HG02840 (cell line): Measurements from ENCODE around the gene RXRG.
"Not testable (repeated sequence)": the region's sequence is repeated elsewhere in the genome, so short reads cannot be mapped to it uniquely, and the experiment has no call there.

Experiments used
- ATAC-seq: cut with Tn5 transposase; IDR thresholded peaks from one replicate; pipeline ENCODE4 v1.9.1; 2021; ENCODE audit warnings: mild to moderate bottlenecking, moderate library complexity, moderate number of reproducible peaks; ENCODE audit not compliant: unreplicated experiment, low FRiP score

The RXRG gene

DNA sequence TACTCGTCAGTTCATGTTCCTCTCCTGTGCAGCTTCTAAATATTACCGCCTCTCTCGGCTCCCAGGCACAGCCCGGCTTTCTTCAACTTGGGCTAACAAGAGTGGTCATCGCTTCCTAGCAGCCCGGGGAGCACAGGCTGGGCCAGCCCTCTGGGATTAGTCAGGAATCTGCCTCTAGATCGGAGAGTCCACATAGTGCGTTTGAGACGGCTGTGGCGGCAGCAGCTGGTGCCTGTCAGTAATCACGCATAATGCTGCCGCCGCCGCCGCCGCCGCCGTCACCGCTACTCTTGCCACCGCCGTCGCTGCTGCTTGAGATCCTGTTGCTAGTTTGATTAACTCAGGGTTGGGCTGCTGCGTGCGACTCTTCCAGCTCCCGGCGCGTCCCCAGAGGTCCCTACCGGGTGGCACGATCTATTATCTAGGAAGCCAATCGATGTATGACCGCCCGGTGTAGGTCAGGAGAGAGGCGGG is at the start of gene RXRG:
RXRG (minus strand) TSS at position 230 of the 474 bp plus-strand sequence. CDS start 233 bp downstream, outside the sequence.
- ATAC-seq = no peak

DNA sequence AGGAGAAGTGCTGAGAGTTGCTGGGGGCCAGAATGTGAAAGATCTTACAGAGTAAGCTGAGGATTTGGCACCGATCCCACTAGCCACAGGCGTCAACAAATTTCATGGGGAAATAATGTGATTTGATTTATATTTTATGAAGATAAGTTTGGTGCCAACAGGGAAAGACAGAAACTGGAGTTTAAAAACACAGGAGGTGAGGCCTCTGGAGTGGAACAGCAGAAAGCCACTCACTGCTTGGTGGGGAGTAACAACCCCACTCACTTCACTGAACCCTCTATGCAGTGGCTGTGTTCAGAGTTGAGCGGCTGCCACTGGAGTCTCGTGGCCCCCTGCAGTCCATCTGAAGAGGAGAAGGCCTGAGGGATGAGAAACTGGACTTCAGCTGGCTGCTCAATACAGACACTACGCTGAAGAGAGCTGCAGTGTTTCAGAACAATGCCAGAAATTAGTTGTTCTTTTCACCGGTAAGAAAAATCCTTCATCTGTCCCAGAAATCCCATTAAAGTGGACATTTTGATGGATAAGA is 48.0 kb upstream of the RXRG start:
- ATAC-seq = no peak

DNA sequence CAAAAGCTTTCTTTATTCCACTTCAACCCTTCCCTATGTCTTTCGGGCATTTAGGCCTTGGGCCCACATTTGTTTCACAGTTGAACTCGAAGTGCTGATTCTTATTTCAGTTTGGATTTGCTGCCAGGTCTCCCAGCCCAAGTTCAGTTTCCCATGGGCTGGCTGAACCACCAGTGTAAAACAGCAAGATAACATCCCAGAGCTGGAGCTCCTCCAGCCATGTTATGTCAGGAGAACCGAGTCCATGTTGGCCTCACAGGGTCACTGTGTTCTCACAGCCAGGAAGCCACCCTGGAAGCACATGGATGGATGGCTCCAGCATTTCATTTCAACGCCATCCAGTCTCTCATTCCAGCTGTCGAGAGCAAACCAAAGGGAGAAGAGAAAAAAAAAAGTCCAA is 45.2 kb upstream of the RXRG start:
- ATAC-seq = no peak

DNA sequence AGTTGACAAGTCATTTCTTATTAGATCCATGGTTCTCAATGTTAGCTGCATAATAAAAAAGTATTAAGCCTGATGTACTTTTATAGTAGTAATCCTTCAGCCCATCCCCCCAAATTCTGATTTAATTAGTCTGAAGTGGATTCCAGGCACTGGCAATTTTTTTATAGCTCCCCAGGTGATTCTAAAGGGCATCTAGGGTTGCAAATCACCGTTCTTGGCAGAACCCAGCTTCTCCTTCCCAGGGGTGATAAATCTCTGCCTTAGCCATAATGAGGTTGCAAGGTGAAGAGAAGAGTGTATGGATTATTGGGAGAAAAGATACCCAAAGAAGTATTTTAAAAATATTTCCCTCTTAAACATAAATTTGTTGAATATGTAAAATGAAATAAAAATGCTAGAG is 43.0 kb upstream of the RXRG start:
- no peak for ATAC-seq

DNA sequence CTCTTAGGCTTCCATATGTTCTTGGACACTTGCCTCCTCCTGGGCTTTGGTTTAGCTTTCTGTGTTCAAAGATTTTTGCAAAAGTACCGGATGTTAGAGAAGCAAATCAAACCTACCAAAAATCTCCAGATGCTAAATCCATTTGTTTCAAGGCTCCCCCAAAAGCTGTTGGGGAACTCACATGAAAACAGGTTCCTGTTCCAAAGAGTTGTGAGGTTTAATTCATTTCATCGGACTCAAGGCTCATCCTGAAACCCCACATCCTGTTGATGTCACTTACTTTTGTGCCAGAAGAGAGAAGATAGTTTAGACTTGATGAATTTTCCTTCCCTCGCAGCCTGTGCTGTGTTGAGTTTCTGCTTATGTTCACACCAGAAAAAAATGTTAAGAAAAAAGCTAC is 41.7 kb upstream of the RXRG start:
- no peak for ATAC-seq

DNA sequence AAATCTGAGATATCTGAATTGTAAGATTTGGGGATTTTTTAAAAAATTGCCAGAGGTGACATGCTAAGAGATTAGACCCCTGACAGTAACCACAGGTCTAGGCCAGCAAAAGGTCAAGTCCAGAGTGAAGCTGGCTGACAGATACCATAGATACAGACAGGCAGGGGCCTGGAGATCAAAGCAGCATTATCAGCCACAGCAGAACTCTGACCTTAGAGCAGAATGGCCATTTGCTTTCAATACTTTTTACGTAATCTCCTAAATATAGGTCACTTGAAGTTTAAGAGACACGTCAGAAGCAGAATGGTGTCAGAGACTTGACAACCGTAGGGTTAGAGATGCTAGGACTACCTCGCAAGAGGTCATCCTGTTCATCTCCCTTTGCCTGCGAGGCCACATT is 40.8 kb upstream of the RXRG start:
- ATAC-seq = no peak

DNA sequence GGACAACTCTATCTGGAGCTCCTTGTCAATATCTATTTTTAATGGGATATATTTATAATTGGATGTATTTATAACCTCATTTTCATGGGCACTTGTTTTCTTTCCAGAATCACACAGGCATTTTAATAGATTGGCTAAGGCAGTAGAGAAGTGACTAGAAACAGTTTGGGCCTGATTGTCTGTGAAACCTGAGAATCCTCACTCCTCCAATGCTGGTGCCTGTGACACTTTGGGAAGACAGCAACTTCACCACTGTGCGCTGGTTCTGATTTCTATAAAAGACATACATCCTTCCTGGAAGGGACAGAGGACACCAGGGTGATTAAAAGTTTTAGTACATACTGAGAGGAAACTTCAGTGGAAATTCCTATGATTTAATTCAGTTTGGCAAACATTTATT is 39.6 kb upstream of the RXRG start:
- ATAC-seq = no peak

DNA sequence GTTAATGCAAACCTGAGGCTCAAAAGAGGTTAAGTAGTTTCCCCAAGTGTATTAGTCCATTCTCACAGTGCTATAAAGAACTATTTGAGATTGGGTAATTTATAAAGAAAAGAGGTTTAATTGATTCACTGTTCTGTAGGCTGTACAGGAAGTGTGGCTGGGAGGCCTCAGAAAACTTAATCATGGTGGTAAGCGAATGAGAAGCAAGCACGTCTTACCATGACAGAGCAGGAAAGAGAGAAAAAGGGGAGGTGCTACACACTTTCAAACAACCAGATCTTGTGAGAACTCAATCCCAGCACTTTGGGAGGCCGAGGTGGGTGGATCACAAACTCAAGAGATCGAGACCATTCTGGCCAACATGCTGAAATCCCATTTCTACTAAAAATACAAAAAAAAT is 38.5 kb upstream of the RXRG start:
- ATAC-seq = no peak

DNA sequence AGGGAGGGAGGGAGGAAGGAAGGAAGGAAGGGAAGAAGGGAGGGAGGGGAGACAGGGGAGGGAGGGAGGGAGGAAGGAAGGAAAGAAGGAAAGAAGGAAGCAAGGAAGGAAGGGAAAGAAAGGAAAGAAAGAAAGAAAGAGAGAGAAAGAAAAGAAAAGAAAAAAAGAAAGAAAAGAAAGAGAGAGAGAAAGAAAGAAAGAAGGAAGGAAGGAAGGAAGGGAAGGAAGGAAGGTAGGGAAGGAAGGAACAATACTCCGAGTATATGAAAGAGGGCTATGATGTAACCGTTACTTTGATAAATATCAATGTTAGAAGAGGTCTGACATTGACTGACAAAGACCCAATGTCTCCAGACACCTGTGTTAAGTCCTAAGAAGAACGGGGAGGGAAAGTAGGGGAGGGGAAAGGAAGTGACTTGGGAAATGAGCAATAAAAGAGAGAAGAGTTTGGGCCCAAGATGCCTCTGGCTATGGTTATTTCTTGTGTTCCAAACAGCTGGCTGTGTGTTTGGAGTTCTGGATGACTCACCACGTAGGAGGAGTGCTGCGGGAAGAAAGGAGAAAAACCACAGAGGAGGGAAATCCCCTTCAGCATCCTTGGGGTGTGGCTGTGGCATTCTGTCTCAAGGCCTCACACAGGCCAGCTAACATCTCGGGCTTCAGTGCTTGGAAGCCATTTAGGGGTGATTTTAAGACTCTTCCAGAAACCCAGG is 37.0 kb upstream of the RXRG start:
- no peak for ATAC-seq

DNA sequence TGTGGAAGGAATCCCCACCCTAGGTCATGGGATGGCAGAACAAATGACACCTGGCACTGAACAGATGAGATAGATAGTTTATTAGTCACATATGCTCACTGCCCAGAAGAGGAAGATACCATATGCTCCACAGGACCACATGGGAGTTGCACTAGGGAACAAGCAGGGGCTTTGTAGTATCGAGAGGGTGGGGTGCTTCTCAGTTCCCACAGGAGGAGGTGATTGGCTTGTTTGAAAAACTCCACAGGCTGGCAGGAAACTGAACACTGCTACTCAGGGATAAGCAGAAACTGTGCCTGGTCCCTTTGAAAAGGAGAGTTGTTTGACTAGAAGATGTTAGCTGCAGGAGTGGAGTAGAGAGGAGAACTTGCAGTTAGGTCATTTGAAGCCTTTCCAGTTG is 31.9 kb upstream of the RXRG start:
- no peak for ATAC-seq

DNA sequence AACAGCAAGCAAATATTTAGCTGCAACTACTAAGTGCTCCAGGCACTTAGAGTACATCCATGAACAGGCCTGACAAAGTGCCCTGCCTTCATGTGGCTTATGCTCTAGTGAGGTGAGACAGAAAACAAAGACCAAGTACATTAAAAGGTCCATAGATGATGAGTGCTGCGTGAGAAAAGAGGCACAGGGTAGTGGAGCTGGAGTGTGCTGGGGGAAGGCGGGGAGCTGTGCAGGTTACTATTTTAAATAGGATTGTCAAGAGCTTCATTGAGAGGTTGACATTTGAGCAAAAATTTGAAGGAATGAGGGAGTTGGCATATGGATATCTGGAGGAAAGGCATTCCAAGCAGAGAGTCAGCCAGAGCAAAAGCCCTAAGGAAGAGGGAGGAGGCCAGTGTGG is 29.3 kb upstream of the RXRG start:
- no peak for ATAC-seq

DNA sequence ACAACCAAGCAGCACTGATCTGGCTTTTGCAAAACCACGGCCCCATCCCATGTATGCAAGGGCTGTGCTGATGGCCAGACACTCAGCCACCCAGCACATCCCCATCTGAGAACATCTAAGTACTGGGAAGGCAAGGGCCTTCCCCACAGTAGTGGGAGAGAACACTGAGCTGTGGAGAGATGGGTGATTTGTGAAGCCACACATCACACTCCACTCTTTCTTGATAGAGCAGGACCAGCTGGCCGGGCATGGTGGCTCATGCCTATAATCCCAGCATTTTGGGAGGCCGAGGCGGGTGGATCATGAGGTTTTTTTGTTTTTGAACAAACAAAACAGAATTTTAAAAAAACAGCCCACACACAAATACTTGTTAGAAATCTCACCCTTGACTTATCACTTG is 28.2 kb upstream of the RXRG start:
- no peak for ATAC-seq

DNA sequence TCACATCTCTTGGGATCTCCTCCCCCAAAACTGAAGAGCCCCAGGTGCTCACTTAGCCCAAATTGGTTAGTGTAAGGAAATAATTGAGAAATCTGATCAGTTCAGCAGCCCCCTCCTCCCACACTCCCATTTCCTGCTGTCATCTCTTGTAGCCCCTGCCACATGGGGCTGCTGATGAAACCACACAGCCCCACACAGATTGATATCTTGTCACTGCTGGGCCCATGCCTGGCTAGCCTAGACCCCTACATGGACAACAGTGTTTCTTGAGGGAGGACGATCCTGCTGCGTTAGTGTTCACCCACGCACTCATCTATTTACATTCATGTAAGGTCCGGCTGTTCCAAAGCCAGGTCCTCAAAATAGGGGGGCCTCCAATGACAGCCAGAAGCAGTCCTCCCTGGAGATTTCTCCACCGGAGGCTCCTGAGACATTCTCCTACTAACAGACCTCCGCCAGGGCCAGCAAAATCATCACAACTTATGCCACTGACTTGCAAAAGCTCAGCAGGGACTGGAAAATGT is 23.9 kb upstream of the RXRG start:
- ATAC-seq = no peak

DNA sequence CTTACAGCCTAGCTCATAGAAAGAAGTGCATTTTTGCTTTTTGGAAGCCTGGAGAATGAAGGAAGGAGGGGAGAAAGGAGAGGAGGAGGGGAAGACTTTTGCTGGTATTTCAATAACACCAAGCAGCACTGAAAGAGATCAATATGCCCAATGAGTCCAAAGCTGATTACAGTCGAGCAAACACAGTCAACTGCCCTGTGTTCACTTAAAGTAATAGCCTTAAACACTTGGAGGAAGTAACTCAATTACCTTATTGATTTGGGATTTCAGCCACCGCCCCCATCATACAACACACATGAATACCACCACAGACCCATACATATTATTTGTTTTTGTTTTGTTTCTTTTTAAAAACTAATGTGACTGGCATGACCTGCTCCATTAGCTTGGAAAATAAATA is 23.3 kb upstream of the RXRG start:
- ATAC-seq = no peak

DNA sequence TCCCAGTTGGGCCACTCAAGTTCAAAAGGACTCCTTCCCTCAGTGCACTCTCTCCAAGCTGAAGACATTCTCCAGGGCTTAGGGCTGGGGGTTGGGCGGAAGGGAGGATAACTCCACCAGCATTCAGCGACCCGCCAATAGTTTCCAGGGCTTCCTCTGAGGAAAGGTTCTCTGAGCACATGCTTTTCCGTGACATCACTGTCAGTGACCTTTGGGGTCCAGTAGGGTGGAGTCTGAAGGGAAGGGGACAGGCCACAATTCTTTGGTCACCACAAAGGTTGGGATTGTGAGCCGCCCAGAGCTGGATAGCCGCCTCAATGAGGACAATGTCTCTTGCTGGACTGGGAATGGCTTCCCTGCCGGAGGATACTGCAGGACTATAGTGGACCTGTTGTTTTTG is 22.8 kb upstream of the RXRG start:
- ATAC-seq = no peak

DNA sequence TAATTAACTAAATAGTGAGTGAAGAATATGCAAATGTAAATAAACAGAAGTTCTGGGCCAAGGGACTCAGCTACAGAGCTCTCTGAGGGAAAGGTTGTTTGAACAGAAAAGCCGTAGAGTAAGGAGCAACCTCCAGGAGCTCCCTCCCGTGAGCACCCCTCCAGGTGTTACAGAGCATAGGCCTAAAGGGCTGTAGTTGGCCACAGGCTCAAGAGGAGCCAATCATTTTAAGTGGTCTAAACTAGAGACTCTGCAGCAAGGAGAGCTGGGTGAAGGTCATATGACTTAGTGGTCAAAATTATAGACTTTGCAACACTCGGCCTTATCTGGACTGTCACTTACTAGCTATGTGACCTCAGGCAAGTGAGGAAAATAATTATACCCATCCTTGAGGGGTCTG is 19.1 kb upstream of the RXRG start:
- no peak for ATAC-seq

DNA sequence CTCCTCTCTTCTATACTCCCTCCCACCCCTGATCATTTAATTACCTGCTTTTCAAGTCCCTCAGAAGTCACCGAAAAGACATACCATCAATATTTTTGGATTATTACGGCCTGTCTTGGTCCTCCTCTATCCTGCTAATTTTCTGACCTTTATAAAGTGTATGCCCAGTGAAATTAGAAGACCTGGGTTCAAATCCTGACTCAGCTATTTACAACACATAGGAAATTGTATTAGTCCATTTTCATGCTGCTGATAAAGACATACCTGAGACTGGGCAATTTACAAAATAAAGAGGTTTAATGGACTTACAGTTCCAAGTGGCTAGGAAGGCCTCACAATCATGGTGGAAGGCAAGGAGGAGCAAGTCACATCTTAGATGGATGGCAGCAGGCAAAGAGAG is 14.8 kb upstream of the RXRG start:
- not testable (repeated sequence) for ATAC-seq

DNA sequence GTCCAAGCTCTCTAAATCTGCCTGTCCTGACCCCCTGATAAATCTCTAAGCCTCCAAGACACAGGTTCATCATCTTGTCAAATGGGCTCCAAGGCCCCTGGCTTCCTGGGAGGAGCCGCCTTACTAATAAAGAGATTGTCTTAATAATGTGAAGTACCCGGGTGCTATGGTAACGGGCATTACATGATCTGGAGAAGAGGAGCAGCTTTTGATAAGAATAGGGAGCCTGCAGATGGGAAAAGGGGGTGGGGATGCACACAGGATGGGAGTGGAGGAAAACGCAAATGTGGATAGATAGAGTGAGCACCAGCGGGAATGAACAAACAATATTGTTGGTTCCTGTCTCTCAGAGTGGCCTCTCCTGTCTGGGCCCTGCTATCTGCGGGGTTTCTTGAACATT is 11.9 kb upstream of the RXRG start:
- ATAC-seq = no peak

DNA sequence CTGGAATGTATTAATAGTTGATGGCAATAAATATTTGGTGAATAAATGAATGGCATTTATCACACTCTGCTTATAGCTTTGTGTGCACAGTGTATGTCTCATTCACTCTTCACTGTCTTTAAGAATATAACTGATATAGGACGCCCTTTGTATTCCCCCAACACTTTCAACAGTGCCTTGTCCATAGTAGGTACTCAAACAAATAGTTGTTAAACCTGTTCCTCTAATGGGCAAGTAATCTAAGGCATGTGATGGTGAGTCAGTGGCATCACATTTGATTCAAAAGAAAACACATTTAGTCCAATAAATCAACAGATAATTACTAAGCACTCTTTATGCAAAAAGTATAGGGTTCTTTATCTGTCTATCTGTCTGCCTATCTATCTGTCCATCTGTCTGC is 11.2 kb upstream of the RXRG start:
- ATAC-seq = no peak

DNA sequence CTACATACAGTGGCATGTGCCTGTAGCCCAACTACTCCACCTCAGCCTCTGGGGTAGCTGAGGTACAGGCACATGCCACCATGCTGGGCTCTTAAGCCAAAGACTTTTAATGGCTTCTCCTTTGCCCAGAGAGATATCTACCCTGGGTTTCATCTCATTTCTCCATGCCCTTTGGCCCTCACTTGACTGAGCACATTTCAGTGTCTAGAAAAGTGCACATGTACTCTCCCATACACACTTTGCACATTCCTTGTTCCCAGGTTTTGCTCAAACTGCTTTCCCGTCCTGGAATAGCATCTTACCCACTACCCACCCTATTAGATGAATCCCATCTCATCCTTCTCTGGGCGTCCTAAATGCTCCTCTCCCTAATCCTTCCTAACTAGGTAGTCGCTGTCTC is 10.2 kb upstream of the RXRG start:
- ATAC-seq = no peak

DNA sequence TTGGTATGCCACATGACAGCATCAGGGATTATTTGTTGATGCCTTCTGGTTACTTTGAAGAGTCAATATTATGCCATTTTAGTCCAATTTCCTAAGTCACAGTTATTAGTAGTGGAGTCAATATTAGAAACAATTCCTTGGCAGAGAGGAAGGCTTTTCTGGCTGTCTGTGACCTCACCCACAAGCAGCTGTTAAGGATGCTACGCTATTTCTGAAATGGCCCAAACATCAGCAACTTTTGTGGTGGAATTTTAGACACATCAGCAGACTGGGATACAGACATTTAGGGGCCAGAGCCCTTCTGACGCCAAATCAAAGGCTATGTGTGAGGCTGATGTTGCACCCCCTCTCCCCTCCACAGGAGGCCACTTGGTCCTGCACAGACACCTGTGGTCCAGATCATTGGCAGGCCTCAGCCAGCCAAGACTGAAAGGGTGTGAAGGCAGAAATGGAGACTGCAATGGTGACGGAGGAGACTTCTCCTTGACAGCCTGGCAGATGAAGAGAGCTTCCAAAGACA is 9.2 kb upstream of the RXRG start:
- no peak for ATAC-seq
